Stimulated activated memory B cell treated with anti-CD40 and anti-IgM and Interleukin-4, amounts not matched to agents 10 μg/mL and 1 μg/mL and 100 μg/mL, for 72 hours (primary cell): ENCODE data around the gene SMCP.

Experiments
- ATAC-seq: fragments of 150-1000 bp; cut with Tn5 transposase; 2 replicates; pipeline ENCODE4 v1.10.0; 2021
- H3K27ac Mint-ChIP-seq: one replicate; pipeline ENCODE4 v1.8.0; 2022; ENCODE audit warnings: mild to moderate bottlenecking, mixed read lengths
- H3K27me3 Mint-ChIP-seq: one replicate; pipeline ENCODE4 v1.8.0; 2022; ENCODE audit warnings: mixed read lengths
- H3K36me3 Mint-ChIP-seq: one replicate; pipeline ENCODE4 v1.8.0; 2022; ENCODE audit warnings: mixed read lengths
- H3K4me1 Mint-ChIP-seq: one replicate; pipeline ENCODE4 v1.8.0; 2022; ENCODE audit warnings: mixed read lengths
- H3K4me3 Mint-ChIP-seq: one replicate; pipeline ENCODE4 v1.8.0; 2022; ENCODE audit warnings: mild to moderate bottlenecking, moderate library complexity, mixed read lengths
- H3K9me3 Mint-ChIP-seq: one replicate; pipeline ENCODE4 v1.8.0; 2022; ENCODE audit warnings: mixed read lengths

Gene SMCP, protein sequence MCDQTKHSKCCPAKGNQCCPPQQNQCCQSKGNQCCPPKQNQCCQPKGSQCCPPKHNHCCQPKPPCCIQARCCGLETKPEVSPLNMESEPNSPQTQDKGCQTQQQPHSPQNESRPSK

DNA sequence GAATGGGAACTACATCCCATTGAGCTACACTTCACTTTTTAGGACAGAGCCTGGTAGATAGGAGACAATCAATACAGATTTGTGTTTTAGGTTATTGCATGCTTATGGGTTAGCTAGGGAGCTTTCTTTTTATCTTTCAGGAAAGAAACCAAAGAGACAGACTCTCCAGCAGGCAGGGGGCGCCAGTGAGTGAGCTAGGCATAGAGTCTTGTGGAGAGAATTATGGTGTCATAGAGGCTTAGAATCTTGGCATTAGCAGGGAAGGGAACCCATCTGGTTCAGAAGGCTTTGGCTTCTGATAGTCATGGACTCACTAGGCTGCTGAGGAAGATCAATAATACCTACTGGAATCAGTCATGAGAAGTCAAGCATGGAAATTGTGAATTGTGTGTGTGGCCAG, at the start of gene SMCP:
Gene SMCP (plus strand): TSS at position 281 of the 400 bp plus-strand sequence. CDS start 6,101 bp downstream, outside the sequence.
- ATAC-seq = no peak
- Mint-ChIP-seq H3K4me3 (no peak within 1 kb of the TSS), H3K27ac (no peak within 1 kb of the TSS), H3K4me1 (peaks cover 15% of the 10 kb centered on the region), H3K36me3 (no peaks in the 10 kb centered on the region), H3K9me3 (no peaks in the 10 kb centered on the region), H3K27me3 (peaks cover 11% of the 10 kb centered on the region)

DNA sequence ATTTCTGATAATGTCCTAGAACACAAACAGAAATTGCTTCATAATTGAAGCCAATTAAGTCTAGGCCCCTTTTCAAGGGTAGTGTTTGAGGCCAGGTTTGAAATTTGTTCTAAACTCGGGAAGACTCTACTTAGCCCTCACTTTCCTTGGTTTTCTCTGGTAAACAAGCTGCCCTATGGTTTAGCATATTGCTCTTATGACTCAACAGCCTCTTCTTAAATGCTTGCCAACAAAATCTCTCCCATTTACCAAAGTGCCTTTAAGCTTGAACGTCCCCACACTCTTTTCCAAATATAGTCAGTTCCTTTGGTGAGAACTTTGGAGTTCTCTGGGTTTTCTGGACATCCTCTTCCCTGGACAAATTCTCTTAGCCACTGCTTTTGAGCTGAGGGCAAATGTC, 41.3 kb upstream of the SMCP start:
- Mint-ChIP-seq H3K4me3 (no peak overlapping the region), H3K9me3 (no peaks in the 10 kb centered on the region), H3K27me3 (peaks cover 12% of the 10 kb centered on the region), H3K36me3 (no peaks in the 10 kb centered on the region), H3K4me1 (no peaks in the 10 kb centered on the region), H3K27ac (no peak overlapping the region)
- no peak for ATAC-seq

DNA sequence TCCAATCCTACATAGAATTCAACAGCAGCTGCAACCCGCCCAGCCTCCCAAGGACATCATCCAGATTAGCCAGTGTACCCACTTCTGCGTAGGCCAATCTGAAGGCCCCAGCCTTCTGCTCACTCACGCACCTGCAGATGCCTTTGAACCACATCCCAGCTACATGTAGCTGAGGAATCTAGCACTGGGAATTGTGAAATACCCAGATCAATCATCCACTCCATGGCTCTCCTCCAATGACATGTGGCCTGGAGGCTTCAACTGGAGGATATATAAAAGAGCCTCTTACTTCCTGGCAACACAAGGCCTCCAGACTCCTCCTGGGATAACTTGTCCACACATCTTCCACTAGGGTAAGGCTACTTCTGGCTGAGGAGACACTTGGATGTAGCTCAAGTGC, 35.6 kb upstream of the SMCP start, which contains the start of gene LCE6A:
Gene LCE6A (plus strand): TSS at position 301 of the 400 bp plus-strand sequence. CDS start 665 bp downstream, outside the sequence.
- H3K27me3 Mint-ChIP-seq = peaks cover 29% of the 10 kb centered on the region
- no peak within 1 kb of the TSS for H3K4me3 Mint-ChIP-seq
- no peaks in the 10 kb centered on the region for H3K9me3 Mint-ChIP-seq
- no peak within 1 kb of the TSS for H3K27ac Mint-ChIP-seq
- no peaks in the 10 kb centered on the region for H3K4me1 Mint-ChIP-seq
- ATAC-seq = no peak
- H3K36me3 Mint-ChIP-seq = no peaks in the 10 kb centered on the region

DNA sequence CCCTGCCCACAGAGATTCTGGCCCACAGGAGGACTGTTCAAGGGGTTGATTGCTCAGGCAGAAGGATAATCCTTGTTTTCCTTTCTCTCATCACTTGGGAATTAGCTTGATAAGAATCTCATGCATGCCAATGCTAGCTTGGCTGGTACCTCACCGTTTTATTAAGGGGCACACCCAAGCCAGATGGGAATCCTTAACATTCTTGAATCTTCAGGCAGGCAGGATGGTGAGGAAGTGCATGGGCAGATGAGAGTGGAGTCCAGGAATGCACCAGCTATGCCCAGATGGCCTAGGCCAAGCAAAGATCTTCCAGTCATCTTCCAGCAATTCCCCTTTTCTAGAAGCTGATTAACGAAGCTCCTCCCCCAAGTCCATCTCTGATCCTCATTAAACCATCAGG, 22.5 kb upstream of the SMCP start:
- no peaks in the 10 kb centered on the region for H3K4me1 Mint-ChIP-seq
- H3K36me3 Mint-ChIP-seq = no peaks in the 10 kb centered on the region
- no peaks in the 10 kb centered on the region for H3K9me3 Mint-ChIP-seq

DNA sequence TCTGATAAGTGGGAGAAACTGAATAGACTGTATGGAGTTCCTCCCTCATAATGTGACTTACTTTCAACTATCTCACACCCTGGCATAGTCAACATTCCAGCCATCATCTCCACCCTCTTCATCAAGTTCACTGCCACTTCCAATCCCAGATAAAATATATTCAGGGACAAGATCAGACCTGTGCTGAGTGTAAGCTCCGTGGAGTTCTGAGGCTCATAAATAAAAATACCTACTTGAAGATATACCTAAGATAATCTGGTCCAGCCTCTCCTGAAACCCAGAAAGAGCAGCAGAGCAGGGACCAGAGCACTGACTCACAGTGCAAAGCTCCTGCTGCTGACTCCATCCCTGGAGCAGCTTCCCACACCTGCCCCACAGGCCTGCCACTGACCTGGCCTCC, 20.1 kb upstream of the SMCP start:
- no peak overlapping the region for H3K27ac Mint-ChIP-seq
- no peaks in the 10 kb centered on the region for H3K36me3 Mint-ChIP-seq
- H3K4me3 Mint-ChIP-seq = no peak overlapping the region
- no peaks in the 10 kb centered on the region for H3K9me3 Mint-ChIP-seq
- H3K4me1 Mint-ChIP-seq = no peaks in the 10 kb centered on the region
- no peak for ATAC-seq
- no peaks in the 10 kb centered on the region for H3K27me3 Mint-ChIP-seq

More for the DNA sequence above, 22.5 kb upstream of the SMCP start:
- ATAC-seq = no peak
- no peaks in the 10 kb centered on the region for H3K27me3 Mint-ChIP-seq
- H3K4me3 Mint-ChIP-seq = no peak overlapping the region
- H3K27ac Mint-ChIP-seq = no peak overlapping the region

DNA sequence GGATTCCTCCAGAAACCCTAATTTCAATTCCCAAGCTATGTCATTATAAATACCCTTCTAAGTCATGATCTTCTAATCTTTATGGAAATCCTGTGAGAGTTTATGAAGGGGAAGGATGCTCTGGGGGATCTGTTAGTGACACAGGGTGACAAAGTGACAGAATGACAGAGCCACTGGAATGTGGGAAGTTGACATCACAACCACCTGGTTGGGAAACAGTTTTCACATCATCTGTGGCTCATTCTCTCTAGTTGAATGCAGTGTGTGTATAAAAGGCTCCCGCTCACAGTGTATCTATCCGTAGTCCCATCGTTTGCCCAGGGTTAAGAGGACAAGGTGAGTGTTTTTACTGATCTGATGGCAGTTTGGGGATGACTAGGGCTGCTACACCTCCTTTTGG, 18.4 kb upstream of the SMCP start, which contains the start of gene LCE7A:
Gene LCE7A (plus strand): TSS at position 301 of the 400 bp plus-strand sequence. CDS start 702 bp downstream, outside the sequence.
- H3K4me1 Mint-ChIP-seq = no peaks in the 10 kb centered on the region
- no peaks in the 10 kb centered on the region for H3K27me3 Mint-ChIP-seq
- no peak within 1 kb of the TSS for H3K27ac Mint-ChIP-seq
- H3K9me3 Mint-ChIP-seq = no peaks in the 10 kb centered on the region
- no peak for ATAC-seq
- no peak within 1 kb of the TSS for H3K4me3 Mint-ChIP-seq
- no peaks in the 10 kb centered on the region for H3K36me3 Mint-ChIP-seq

DNA sequence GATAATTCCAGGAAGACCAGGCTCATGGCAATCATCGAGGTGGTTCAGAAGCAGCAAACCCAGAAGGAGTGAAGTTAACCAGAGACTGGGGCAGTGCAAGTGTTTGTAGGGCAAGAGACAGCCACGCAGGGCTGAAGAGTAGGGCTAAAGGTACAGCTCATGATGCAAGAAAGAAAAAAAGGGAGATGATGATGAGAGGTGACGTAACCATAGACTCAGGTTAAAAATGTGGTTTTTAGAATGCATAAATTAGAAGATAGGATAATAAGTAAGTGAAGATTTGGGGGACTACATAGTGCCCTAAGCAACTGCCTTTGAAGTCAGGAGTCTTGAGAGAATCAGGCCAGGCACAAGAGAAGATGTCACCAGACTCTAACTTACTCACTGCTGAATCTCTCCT, 18.0 kb upstream of the SMCP start:
- Mint-ChIP-seq H3K9me3 (no peaks in the 10 kb centered on the region), H3K27me3 (no peaks in the 10 kb centered on the region), H3K27ac (no peak overlapping the region), H3K4me1 (no peaks in the 10 kb centered on the region), H3K36me3 (no peaks in the 10 kb centered on the region), H3K4me3 (no peak overlapping the region)
- no peak for ATAC-seq

DNA sequence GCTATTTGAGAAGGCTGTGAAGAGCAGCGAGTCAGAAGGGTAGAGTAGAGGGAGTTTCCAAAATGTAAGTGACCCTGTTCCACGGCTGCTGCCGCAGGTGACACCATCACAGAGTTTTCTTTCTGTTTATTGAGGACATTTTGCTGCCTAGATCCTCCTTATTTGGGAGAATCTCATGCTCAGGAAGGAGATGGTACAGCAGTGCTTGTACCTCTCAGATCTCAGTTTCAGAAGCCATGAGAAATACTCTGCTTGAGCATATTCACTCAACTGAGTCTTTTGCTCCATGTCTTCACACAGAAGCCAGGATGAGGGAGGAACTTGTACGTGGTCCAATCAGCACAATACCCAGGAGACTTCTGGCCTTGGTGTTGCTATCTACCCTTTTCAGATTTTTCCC, 16.7 kb upstream of the SMCP start:
- H3K36me3 Mint-ChIP-seq = no peaks in the 10 kb centered on the region
- no peak overlapping the region for H3K27ac Mint-ChIP-seq
- no peaks in the 10 kb centered on the region for H3K27me3 Mint-ChIP-seq
- no peaks in the 10 kb centered on the region for H3K9me3 Mint-ChIP-seq
- H3K4me3 Mint-ChIP-seq = no peak overlapping the region
- no peaks in the 10 kb centered on the region for H3K4me1 Mint-ChIP-seq
- no peak for ATAC-seq

DNA sequence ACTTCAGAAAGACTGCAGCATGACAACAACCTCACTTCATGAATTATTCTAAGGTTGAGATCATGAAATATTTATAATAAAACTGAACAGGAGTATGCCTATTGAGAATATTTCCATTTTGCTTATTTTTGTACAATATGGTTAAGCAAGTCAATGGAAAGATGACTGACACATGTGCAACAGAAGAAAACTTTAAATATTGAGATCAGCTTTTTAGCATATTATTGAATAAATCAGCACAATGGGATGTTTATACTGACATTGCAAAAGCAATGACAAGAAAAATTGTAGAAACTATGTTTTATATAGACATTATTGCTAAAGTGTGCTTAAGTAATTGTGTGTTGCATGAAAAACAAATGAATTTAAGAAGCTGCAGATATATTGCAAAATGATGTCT, 13.7 kb upstream of the SMCP start:
- Mint-ChIP-seq H3K36me3 (no peaks in the 10 kb centered on the region), H3K4me3 (no peak overlapping the region)

DNA sequence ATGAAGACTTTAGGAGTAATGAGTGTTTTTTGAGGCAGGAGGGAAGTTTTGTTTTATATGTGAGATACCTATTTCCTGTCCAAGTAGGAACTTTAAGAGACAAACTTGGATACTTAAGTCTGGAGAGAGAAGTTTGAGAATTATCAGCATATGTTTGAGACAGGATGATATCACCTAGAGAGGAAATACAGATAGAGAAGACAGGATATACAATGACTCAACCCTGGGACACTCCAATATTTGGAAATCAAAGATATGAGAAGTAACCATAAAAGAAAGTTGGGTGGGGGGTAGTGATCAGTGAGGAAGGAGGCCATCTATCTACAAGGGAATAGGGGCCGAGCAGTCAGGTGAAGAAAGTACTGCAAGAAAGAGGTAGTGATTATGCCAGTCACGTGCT, 11.8 kb upstream of the SMCP start:
- Mint-ChIP-seq H3K4me1 (peaks cover 4% of the 10 kb centered on the region), H3K27me3 (peaks cover 3% of the 10 kb centered on the region), H3K4me3 (no peak overlapping the region), H3K9me3 (no peaks in the 10 kb centered on the region), H3K27ac (no peak overlapping the region), H3K36me3 (no peaks in the 10 kb centered on the region)
- no peak for ATAC-seq

More for the DNA sequence above, 13.7 kb upstream of the SMCP start:
- no peaks in the 10 kb centered on the region for H3K9me3 Mint-ChIP-seq
- H3K4me1 Mint-ChIP-seq = no peaks in the 10 kb centered on the region
- H3K27me3 Mint-ChIP-seq = no peaks in the 10 kb centered on the region
- no peak overlapping the region for H3K27ac Mint-ChIP-seq
- ATAC-seq = no peak

DNA sequence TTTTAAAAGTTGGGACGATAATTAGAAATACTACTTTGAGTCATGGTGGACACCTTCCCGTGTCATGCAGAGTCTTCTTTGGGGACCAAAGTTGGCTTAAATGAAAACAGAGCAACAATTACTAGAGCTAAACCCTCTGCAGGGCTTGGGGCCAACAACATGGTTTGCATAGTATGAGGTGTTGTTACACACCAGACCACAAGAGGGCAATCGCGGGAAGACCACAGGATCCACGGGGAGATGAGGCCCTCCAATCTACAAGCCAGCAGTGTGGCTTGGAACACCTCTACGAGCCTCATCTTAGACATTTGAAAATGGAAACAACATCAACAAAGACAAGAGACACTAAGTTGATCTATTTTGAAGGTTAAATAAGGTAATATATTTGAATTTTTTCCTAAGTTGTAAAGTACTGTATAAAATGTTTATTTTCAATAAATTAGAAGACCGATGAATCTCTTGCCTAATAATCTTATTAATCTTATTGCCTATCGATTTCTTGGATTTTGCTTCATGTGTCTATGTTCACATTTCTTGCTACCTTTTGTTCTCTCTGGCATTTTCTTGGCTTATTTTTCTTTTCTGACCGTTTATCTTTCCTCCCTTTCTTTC, 8.2 kb upstream of the SMCP start:
- H3K4me3 Mint-ChIP-seq = no peak overlapping the region
- no peaks in the 10 kb centered on the region for H3K9me3 Mint-ChIP-seq
- peaks cover 19% of the 10 kb centered on the region for H3K27me3 Mint-ChIP-seq
- no peak overlapping the region for H3K27ac Mint-ChIP-seq
- H3K4me1 Mint-ChIP-seq = peaks cover 14% of the 10 kb centered on the region
- no peaks in the 10 kb centered on the region for H3K36me3 Mint-ChIP-seq
- ATAC-seq = peak; percentile 76

DNA sequence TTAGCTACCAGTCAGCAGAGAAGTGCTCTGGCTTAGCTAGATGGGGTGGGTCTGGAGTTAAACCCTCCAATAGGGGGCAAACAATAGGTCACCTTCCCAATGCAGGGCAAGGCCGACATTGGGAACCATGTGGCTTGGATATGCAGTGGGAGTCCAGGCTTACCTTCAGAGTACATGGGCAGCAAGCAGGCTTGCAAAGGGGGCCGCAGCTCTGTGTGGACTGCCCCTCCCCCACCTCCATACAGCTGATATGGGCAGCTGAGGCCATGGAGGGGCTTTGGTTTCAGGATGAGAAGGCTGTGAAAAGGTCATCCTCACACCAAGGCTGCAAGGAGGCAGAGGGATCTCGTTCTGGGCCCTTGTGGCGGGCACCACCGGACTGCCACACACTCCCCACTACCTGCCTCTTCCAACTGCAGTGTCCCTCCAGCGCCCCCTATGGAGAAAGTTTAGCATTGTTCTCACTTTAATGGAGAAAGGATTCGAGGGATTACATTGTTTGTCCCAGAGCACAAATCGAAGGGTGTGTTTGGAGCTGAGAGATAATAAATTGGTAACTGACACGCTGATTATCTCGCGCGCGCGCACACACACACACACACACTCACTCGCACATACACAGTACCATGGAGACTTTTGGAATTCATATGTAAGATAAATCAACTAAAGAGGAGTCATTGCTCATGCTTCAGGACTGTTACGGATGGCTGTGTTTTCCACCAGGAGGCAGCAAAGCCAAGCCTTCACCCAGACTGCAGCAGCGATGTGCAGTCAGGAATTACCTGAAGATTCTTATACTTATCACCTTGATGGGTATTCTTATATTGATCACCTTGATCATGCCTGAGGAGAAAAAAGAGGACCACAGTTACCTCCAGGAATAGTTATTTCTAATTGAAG, 7.0 kb upstream of the SMCP start:
- H3K9me3 Mint-ChIP-seq = no peaks in the 10 kb centered on the region
- peaks cover 28% of the 10 kb centered on the region for H3K27me3 Mint-ChIP-seq
- H3K36me3 Mint-ChIP-seq = no peaks in the 10 kb centered on the region
- peaks cover 14% of the 10 kb centered on the region for H3K4me1 Mint-ChIP-seq
- no peak overlapping the region for H3K27ac Mint-ChIP-seq
- no peak overlapping the region for H3K4me3 Mint-ChIP-seq
- ATAC-seq = no peak

DNA sequence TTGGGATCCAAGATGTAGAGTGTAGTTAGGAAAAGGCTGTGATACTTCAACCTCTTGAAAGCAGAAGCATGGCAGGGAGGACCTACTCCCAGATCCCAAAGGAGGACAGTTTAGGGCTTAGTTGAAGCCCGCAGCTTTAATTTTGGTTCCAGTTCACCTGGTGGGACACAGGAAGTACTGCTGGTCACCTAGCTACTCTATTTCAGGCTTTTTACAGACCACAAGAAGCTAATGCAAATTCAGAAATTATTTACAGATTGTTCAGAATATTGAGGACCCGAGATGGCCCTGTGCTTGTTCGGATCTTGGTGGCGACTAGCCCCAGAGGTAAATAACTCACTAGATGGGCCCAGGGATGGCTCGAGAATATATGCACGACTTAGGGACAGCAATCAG, 6.4 kb upstream of the SMCP start:
- Mint-ChIP-seq H3K4me1 (peaks cover 14% of the 10 kb centered on the region), H3K27me3 (peaks cover 28% of the 10 kb centered on the region), H3K36me3 (no peaks in the 10 kb centered on the region), H3K9me3 (no peaks in the 10 kb centered on the region), H3K4me3 (no peak overlapping the region), H3K27ac (no peak overlapping the region)
- no peak for ATAC-seq

DNA sequence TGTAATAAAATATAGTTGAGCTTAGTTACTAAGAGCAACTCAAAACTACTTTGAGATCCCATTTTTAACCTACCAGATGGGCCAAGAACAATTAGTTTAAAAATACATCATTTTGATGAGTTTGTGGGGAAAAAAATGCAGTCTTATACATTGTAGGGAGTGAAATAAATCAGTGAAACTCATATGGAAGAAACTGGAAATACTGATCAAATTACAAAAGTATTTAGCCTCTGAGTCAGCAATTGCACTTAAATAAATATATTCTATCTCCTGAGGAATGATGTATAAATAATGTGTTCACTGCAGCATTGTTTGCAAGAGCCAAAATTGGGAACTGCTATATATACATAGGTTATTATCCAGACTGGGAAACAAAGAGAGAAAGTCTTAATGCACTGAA, 4.6 kb upstream of the SMCP start:
- Mint-ChIP-seq H3K27me3 (peaks cover 28% of the 10 kb centered on the region), H3K27ac (no peak overlapping the region), H3K36me3 (no peaks in the 10 kb centered on the region), H3K4me3 (no peak overlapping the region), H3K9me3 (no peaks in the 10 kb centered on the region), H3K4me1 (peaks cover 14% of the 10 kb centered on the region)
- no peak for ATAC-seq

DNA sequence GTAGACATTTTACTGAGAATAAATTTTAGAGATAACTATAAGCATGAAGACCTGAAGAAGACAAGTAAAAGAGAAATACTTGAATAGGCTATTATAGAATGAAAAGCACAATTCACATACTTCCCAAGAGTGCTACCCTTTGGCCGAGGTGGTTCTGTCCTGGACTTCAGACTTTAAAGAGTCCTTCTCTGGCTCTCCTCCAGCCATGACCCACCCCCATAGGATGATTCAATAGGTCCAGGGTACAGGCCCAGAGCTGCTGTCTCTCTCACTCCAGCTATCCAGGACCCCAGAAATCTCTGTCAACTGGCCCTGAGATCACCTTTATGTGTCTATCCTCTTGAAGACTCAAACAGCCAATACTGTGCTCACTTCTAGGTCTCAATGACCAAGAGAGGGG, 1.3 kb upstream of the SMCP start:
- peaks cover 20% of the 10 kb centered on the region for H3K4me1 Mint-ChIP-seq
- no peak overlapping the region for H3K4me3 Mint-ChIP-seq
- H3K27ac Mint-ChIP-seq = no peak overlapping the region
- H3K36me3 Mint-ChIP-seq = no peaks in the 10 kb centered on the region
- no peak for ATAC-seq
- H3K9me3 Mint-ChIP-seq = no peaks in the 10 kb centered on the region
- H3K27me3 Mint-ChIP-seq = peaks cover 20% of the 10 kb centered on the region
